ENCODE results near the gene ARHGAP31. TPM values are rescaled to one million over a fixed set of nuclear protein-coding genes. Genes with fewer than 3 reads are reported as not detected.

The ARHGAP31 gene
- total and polyA plus RNA-seq, 10 of the 15 experiments (the other 5 are each of a cell fraction or from before 2014, with no cell fraction given), result 0.97 to 29.8 (median 10.3) TPM

DNA sequence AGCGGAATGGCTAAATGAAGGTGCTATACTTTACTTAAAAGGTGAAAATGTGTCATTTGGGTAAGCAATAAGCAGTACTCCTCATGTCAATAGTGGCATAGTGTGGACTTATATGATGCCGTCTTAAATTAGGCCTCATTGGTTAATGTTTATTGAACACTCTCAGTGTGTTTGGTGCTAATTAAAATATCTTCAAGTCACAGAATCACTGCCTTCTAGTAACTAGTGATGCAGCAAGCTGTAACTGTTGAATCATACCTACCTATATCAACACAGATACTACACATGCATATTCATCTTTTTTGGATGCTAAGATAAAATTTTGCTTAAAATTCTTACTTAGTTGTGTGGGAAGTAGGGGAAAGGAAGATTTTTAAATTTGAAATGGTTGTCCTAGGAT is 30.7 kb downstream of the ARHGAP31 start (continued):
- TF ChIP-seq EGR1 (IDR thresholded peaks at IDR 0.05; ENCODE audit: borderline replicate concordance in 1 of 2, low read depth in 2 of 2, low read length in 2 of 2) (no peak), SIX5 (IDR thresholded peaks at IDR 0.05; ENCODE audit: low read depth, low read length, severe bottlenecking) (no peak), ZNF207 (IDR thresholded peaks at IDR 0.05; ENCODE audit: borderline replicate concordance) (no peak)

- Histone ChIP-seq H3K4me3 (no peak overlapping the region), H3K27ac (ENCODE audit: control insufficient read depth, insufficient read depth) (no peak overlapping the region), H3K79me2 (ENCODE audit: control insufficient read depth, insufficient read depth, low read length) (peaks cover 20% of the 10 kb centered on the region), H3K27me3 (replicated peaks in 1 of 2; ENCODE audit: control insufficient read depth in 2 of 2, insufficient read depth in 2 of 2, low read length in 1 of 2) (no peaks in the 10 kb centered on the region), H3K9ac (ENCODE audit: control insufficient read depth, insufficient read depth, low read length) (no peak overlapping the region), H3K9me3 (replicated peaks; ENCODE audit: control insufficient read depth, insufficient read depth, low read length) (no peaks in the 10 kb centered on the region; the same call in 2 of the 3 replicates), H3K4me2 (ENCODE audit: control insufficient read depth, insufficient read depth) (peak overlapping the region; percentile 46), H3K4me1 (ENCODE audit: control insufficient read depth, insufficient read depth, low read length) (peaks cover 32% of the 10 kb centered on the region), H2AFZ (ENCODE audit: control insufficient read depth, low read depth, low read length) (no peak overlapping the region), H3K36me3 (ENCODE audit: control insufficient read depth in 2 of 2, insufficient read depth in 2 of 2, low read length in 1 of 2) (no peaks in the 10 kb centered on the region; a peak in 1 of 4 replicates), H4K20me1 (ENCODE audit: control insufficient read depth, insufficient read depth) (no peaks in the 10 kb centered on the region)
- BruUV-seq (replicated peaks), result no TSS peak
- RAD21 ChIA-PET (ENCODE audit: unreplicated experiment), result interaction anchor here (1.0 to 3.0 kb wide), 4 partner anchors 24 to 33 kb away, joined by 3 to 14 read pairs (median 6); partner anchors contain the start of gene ARHGAP31
- POLR2A ChIA-PET, result interaction anchor here (0.6 to 2.1 kb wide), 2 partner anchors 32 to 172 kb away, joined by 6 to 10 read pairs; partner anchors contain the start of gene ARHGAP31
- SMC1A ChIA-PET (ENCODE audit: uncharacterized antibody, unreplicated experiment), result interaction anchor here (0.8 to 3.3 kb wide), 8 partner anchors 9 to 224 kb away, joined by 3 to 20 read pairs (median 11); partner anchors contain the start of gene ARHGAP31
- in situ Hi-C loops (cut with MboI), result no loop called here
- no peak for FAIRE-seq
- peak; percentile 40; the same call in 1 of the 2 replicates for TF ChIP-seq CBFB (IDR thresholded peaks at IDR 0.05; ENCODE audit: low read depth)
- TF ChIP-seq YY1 (IDR thresholded peaks at IDR 0.05; ENCODE audit: low read depth, low read length), result peak; percentile 55; the same call in 1 of the 2 replicates
- 0 out of 2 replicates have a peak, but pooled peaks have one; percentile 19 for TF ChIP-seq ATF7 (IDR thresholded peaks at IDR 0.05; ENCODE audit: low read depth)
- peak in 1 of 2 experiments; percentile 29; a peak in 1 of 4 replicates for TF ChIP-seq BHLHE40 (IDR thresholded peaks at IDR 0.05; ENCODE audit: borderline replicate concordance in 1 of 2, low read depth in 2 of 2, low read length in 1 of 2)
- no peak for TF ChIP-seq SIX5 (IDR thresholded peaks at IDR 0.05; ENCODE audit: low read depth, low read length, severe bottlenecking)
- TF ChIP-seq, protein P1, sequence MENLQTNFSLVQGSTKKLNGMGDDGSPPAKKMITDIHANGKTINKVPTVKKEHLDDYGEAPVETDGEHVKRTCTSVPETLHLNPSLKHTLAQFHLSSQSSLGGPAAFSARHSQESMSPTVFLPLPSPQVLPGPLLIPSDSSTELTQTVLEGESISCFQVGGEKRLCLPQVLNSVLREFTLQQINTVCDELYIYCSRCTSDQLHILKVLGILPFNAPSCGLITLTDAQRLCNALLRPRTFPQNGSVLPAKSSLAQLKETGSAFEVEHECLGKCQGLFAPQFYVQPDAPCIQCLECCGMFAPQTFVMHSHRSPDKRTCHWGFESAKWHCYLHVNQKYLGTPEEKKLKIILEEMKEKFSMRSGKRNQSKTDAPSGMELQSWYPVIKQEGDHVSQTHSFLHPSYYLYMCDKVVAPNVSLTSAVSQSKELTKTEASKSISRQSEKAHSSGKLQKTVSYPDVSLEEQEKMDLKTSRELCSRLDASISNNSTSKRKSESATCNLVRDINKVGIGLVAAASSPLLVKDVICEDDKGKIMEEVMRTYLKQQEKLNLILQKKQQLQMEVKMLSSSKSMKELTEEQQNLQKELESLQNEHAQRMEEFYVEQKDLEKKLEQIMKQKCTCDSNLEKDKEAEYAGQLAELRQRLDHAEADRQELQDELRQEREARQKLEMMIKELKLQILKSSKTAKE (IDR thresholded peaks at IDR 0.05; ENCODE audit: low read depth, poor library complexity, severe bottlenecking), result peak; percentile 46
- TF ChIP-seq ZNF217 (IDR thresholded peaks at IDR 0.05), result no peak
- TF ChIP-seq RUNX3 (IDR thresholded peaks at IDR 0.05; ENCODE audit: low read length), result peak; percentile 81
- TF ChIP-seq ATF3 (IDR thresholded peaks at IDR 0.05; ENCODE audit: borderline replicate concordance, extremely low read depth, low read depth, low read length), result no peak
- TF ChIP-seq RAD21 (IDR thresholded peaks at IDR 0.05; ENCODE audit: insufficient read depth, low read depth, low read length), result peak; percentile 8; the same call in 1 of the 2 replicates
- TF ChIP-seq ZNF384 (IDR thresholded peaks at IDR 0.05; ENCODE audit: borderline replicate concordance, low read depth, low read length), result peak; percentile 38; the same call in 1 of the 2 replicates
- 0 out of 2 replicates have a peak, but pooled peaks have one; percentile 32 for TF ChIP-seq EED (IDR thresholded peaks at IDR 0.05; ENCODE audit: low read depth)
- no peak for DNase-seq (ENCODE audit: low read depth, low spot score)
- CTCF ChIA-PET, result interaction anchor here (0.8 to 3.4 kb wide), 4 partner anchors 12 to 31 kb away, joined by 3 to 14 read pairs (median 4); no protein-coding TSS in a partner anchor
- peak; percentile 2; the same call in 2 of the 3 replicates for ATAC-seq
- 12% methylated on average over 13 of the region's 13 CpGs for WGBS (ENCODE audit: insufficient coverage, insufficient replicate concordance, low lambda C conversion rate, missing lambda C conversion rate)
- intact Hi-C loops (cut with micrococcal nuclease; ENCODE audit: unreplicated experiment), result no loop called here
These were observed 32.8 kb downstream of the ARHGAP31 start for GRCh38 chr3:119326976-119327375.
